Stimulated activated memory B cell treated with anti-CD40 and anti-IgM and Interleukin-4, amounts not matched to agents 10 μg/mL and 1 μg/mL and 100 μg/mL, for 72 hours (primary cell): ENCODE data around the gene SPOP.

Source experiments
- ATAC-seq: fragments of 150-1000 bp; cut with Tn5 transposase; 2 replicates; pipeline ENCODE4 v1.10.0; 2021
- H3K27ac Mint-ChIP-seq: one replicate; pipeline ENCODE4 v1.8.0; 2022; ENCODE audit warnings: mild to moderate bottlenecking, mixed read lengths
- H3K27me3 Mint-ChIP-seq: one replicate; pipeline ENCODE4 v1.8.0; 2022; ENCODE audit warnings: mixed read lengths
- H3K36me3 Mint-ChIP-seq: one replicate; pipeline ENCODE4 v1.8.0; 2022; ENCODE audit warnings: mixed read lengths
- H3K4me1 Mint-ChIP-seq: one replicate; pipeline ENCODE4 v1.8.0; 2022; ENCODE audit warnings: mixed read lengths
- H3K4me3 Mint-ChIP-seq: one replicate; pipeline ENCODE4 v1.8.0; 2022; ENCODE audit warnings: mild to moderate bottlenecking, moderate library complexity, mixed read lengths
- H3K9me3 Mint-ChIP-seq: one replicate; pipeline ENCODE4 v1.8.0; 2022; ENCODE audit warnings: mixed read lengths

SPOP gene

DNA sequence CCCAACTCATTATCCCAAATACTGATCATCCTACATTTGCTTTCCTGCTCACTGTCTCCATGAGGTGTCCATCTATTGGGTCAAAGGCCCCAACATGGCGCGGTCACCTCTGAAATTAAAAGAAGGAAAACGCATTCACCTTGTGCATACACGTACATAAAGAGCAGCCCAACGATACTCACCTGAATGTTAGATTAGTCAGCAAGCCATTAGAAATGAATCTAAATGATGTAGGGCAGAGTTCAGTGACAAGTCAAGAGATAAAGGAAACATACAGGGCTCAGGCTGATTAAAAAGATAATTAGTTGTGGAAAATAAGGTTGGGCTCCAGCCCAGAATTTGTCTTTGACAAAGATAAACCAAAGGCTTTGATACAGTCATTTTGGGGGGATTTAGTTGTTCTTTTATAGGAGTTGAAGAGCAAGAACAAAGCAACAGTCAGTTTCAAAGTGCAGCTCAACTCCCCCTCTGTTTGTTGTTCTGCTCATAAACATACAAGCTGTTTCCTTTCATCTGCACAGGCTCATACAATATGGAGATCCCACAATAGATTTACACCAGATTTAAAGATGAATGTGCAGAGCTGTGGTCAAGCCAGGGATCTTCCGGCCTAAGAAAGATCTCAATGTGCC lies 81.2 kb downstream of the SPOP start:
- H3K9me3 Mint-ChIP-seq, result no peaks in the 10 kb centered on the region
- no peaks in the 10 kb centered on the region for H3K4me1 Mint-ChIP-seq
- no peaks in the 10 kb centered on the region for H3K27me3 Mint-ChIP-seq
- ATAC-seq, result no peak
- no peak overlapping the region for H3K4me3 Mint-ChIP-seq
- no peak overlapping the region for H3K27ac Mint-ChIP-seq
- H3K36me3 Mint-ChIP-seq, result peaks cover 65% of the 10 kb centered on the region

DNA sequence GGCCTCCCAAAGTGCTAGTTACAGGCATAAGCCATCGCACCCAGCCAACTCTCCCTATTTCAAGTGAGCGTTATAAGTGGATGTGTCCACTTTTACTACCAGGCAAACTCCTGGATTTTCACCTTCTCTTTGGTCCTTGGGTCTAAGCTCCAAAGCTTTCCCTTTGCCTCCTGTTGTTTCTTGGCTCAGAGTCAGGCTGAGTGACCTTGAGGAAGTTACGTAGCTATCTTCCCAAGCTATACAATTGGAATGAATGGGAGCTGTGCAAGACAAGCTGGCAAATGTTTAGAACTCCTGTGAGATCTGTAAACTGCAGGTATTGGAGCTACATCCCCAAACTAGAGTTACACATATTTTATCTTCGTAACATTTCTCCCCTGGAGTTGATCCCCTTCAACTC lies 81.9 kb downstream of the SPOP start:
- no peak overlapping the region for H3K27ac Mint-ChIP-seq
- H3K4me1 Mint-ChIP-seq, result no peaks in the 10 kb centered on the region
- peaks cover 65% of the 10 kb centered on the region for H3K36me3 Mint-ChIP-seq
- no peaks in the 10 kb centered on the region for H3K27me3 Mint-ChIP-seq
- no peaks in the 10 kb centered on the region for H3K9me3 Mint-ChIP-seq
- ATAC-seq, result no peak
- no peak overlapping the region for H3K4me3 Mint-ChIP-seq

DNA sequence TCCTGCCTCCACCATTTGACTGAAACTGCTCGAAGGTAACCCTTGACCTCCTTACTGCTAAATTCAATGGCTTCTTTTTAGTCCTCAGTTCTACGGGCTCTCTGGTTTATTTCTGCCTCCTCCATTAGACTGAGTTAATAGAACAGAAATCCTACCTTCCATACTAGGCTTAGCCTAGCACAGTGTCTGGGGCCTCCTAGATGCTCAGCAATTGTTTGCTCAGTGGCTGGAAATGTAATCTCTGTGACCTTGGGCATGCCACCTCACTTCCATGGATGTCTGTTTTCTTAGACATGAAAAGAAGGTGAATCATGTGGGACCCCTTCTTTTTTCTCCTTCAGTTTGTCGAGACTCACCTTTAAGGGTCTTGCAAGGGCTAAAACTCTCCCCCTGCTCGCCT lies 82.6 kb downstream of the SPOP start:
- Mint-ChIP-seq H3K36me3 (peaks cover 59% of the 10 kb centered on the region), H3K27me3 (no peaks in the 10 kb centered on the region), H3K27ac (no peak overlapping the region), H3K4me1 (no peaks in the 10 kb centered on the region), H3K4me3 (no peak overlapping the region), H3K9me3 (no peaks in the 10 kb centered on the region)
- ATAC-seq, result no peak

DNA sequence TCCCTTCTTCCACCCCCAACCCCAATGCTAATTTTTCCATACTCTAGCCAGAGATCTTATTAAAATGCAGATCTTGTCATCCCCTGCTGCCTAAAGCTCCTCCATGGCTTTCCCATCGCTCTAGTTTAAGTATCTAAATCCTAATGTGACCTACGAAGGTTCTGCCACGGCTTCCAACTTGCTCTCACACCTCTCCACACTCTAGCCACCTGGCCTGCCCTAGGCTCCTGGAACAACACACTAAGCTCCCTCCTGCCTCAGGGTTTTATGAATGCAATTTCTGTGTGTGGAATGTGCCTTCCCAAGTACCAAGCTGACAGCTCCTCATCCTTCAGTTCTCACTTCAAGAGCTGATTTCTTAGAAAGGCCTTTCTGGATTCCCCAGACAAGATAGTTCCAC lies 85.6 kb downstream of the SPOP start:
- Mint-ChIP-seq H3K9me3 (no peaks in the 10 kb centered on the region), H3K4me3 (no peak overlapping the region), H3K27me3 (no peaks in the 10 kb centered on the region), H3K36me3 (peaks cover 37% of the 10 kb centered on the region), H3K27ac (no peak overlapping the region), H3K4me1 (no peaks in the 10 kb centered on the region)
- no peak for ATAC-seq

DNA sequence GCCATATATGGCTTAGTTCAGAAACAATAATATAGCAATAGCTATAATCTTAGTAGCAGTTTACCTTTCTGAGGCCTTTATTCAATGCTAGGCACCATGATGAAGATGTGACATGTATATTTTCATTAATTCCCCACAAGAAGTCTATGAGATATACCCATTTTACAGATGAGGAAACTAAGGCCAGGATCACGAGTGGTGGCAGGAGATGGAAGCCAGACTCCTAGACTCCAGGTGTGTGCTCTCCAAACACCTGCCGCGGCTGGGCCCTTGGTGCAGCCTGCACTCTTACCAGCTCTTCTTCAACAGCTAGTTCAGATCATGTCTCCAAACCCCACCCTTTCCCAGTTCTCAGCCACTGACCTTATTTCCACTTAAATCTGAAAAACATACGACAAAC lies 87.0 kb downstream of the SPOP start:
- no peaks in the 10 kb centered on the region for H3K9me3 Mint-ChIP-seq

DNA sequence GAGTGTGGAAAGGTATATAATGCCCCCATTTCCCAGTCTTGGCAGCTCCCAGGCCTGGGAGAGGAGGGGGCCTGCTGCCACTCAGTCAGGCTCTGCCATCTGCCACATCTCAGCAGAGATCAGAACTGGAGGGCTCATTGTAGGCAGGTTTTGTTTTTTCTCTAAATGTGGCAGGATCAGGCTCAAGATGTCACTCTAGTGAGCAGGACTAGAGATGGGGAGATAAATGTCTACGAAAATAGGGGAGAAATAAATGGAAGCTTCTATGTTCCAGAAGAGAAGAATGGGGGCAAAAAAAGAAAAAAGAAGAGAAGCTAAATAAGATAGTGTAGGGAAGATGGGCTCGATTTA lies 88.3 kb downstream of the SPOP start:
- Mint-ChIP-seq H3K27ac (no peak overlapping the region), H3K4me3 (no peak overlapping the region), H3K27me3 (no peaks in the 10 kb centered on the region), H3K36me3 (peaks cover 24% of the 10 kb centered on the region), H3K4me1 (no peaks in the 10 kb centered on the region), H3K9me3 (no peaks in the 10 kb centered on the region)
- no peak for ATAC-seq

More for the DNA sequence above, 87.0 kb downstream of the SPOP start:
- Mint-ChIP-seq H3K27ac (no peak overlapping the region), H3K36me3 (peaks cover 24% of the 10 kb centered on the region), H3K27me3 (no peaks in the 10 kb centered on the region), H3K4me1 (no peaks in the 10 kb centered on the region), H3K4me3 (no peak overlapping the region)
- no peak for ATAC-seq

DNA sequence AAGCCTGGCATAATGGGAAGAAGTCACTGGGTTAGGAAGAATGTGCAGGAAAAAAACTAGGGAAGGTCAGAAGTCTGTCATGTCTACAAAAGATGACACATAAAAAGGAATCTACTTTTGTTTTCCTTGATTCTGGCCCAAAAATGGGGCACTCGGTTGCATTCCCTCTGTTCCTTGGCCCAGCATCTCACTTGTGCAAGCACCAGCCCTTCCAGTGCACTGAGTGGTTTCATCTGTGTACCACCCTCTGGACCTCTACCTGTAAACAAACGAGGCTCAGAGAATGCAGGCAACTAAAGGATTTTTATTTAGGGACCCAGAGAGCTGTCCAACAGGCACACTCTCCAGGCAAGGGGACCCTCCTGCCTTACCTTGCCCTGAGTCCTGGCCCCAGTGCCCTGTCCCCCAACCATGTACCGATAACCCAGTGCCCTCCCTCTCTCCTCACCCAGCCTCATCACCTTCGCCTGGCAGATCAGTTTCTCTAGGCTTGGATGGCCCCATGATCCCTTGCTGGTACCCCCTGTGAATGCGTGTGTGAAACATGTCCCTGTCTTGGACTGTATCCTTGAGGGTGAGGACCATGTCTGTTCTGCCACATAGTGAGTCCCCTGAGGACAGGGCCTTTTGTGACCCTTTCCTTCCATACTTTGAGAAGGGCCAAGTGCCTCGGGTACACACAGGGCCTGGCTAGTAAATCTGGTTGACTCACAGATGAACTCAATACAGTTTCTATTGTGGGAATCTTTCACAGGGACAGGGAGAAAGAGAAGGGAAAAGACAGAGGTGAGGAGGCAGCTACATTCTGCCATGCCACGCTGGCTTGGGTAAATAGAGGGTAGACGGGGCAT lies 88.9 kb downstream of the SPOP start:
- H3K4me1 Mint-ChIP-seq, result no peaks in the 10 kb centered on the region
- H3K36me3 Mint-ChIP-seq, result peaks cover 24% of the 10 kb centered on the region
- no peak overlapping the region for H3K27ac Mint-ChIP-seq
- H3K4me3 Mint-ChIP-seq, result no peak overlapping the region
- no peaks in the 10 kb centered on the region for H3K9me3 Mint-ChIP-seq
- ATAC-seq, result no peak
- no peaks in the 10 kb centered on the region for H3K27me3 Mint-ChIP-seq

DNA sequence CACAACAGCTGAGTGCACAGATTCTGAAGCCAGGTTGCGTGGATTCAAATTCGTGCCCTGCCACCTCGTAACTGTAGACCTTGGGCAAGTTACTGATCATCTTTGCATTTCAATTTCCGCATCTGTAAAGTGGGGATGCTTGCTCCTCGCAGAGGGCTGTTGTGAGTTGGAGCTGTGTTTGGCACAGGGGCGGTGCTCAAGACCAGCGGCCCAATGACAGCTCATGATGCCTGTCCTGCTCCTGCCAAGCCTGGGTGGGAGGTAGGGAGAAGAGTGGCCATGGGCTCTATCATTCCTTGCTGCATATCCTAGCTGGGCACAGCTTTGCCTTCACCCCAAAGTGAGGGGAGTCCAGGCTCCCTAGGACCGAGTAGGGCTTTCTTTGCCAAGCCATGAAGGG lies 89.6 kb downstream of the SPOP start:
- Mint-ChIP-seq H3K4me3 (no peak overlapping the region), H3K27ac (no peak overlapping the region), H3K4me1 (no peaks in the 10 kb centered on the region), H3K27me3 (no peaks in the 10 kb centered on the region), H3K9me3 (no peaks in the 10 kb centered on the region), H3K36me3 (peaks cover 24% of the 10 kb centered on the region)
- ATAC-seq, result no peak

DNA sequence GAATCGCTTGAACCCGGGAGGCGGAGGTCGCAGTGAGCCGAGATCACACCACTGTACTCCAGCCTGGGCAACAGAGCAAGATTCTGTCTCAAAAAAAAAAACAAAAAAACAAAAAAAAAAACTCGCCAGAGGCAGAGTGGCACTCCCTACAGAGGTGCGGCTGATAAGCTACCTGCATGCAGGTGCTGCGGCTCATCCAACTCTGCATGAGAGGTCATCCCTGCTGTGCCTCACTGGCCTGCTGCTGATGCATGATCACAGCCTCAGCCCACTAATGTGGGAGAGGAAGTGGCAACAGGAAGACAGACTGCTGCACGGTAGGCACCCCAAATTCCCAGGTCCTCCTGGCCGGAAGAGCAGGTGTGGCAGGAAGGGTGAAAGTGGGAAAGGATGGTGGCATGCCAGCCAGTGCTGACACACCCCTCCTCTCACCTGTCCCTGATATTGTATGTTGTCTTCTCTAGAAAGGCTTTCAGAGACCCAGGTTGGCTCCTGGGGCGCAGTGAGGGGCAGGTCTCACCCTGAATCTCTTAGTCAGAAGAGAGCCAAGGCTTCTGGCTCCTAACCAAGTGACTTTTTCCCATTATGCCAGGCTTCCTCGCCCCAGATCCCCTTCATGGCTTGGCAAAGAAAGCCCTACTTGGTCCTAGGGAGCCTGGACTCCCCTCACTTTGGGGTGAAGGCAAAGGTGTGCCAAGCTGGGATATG lies 90.4 kb downstream of the SPOP start:
- H3K27me3 Mint-ChIP-seq, result no peaks in the 10 kb centered on the region
- ATAC-seq, result no peak
- no peaks in the 10 kb centered on the region for H3K4me1 Mint-ChIP-seq
- H3K4me3 Mint-ChIP-seq, result no peak overlapping the region
- H3K36me3 Mint-ChIP-seq, result peaks cover 21% of the 10 kb centered on the region
- no peaks in the 10 kb centered on the region for H3K9me3 Mint-ChIP-seq
- no peak overlapping the region for H3K27ac Mint-ChIP-seq

DNA sequence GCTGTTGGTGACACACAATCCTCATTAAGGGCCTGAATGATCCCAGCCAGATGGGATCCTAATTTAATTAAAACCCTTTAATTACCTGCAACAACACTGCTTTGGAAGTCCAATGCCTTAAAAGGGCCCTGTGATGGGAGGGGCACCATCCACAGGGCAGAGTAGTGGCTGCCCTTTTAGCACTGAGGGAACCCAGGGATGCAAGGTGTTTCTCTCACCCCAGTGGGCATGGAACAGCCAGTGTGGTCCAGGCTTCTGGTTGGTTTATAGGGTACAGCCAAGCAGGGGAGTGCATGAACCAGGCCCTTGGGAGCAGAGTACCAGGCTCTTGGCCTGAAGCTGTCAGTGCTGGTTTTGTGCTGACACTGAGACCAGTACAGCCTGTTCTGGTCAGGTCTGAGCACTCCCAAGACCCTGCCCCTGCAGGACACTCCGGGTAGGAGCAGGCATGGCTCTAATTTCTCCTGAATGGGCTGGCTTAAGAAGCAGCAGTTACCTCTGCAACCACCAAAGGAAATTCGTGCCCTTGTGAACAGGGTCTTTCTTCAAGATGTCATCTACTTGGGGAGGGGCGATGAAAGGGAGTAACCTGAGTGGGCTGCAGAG lies 92.4 kb downstream of the SPOP start:
- ATAC-seq, result no peak
- Mint-ChIP-seq H3K36me3 (peaks cover 5% of the 10 kb centered on the region), H3K4me3 (no peak overlapping the region), H3K4me1 (no peaks in the 10 kb centered on the region), H3K27me3 (no peaks in the 10 kb centered on the region), H3K27ac (no peak overlapping the region), H3K9me3 (no peaks in the 10 kb centered on the region)

DNA sequence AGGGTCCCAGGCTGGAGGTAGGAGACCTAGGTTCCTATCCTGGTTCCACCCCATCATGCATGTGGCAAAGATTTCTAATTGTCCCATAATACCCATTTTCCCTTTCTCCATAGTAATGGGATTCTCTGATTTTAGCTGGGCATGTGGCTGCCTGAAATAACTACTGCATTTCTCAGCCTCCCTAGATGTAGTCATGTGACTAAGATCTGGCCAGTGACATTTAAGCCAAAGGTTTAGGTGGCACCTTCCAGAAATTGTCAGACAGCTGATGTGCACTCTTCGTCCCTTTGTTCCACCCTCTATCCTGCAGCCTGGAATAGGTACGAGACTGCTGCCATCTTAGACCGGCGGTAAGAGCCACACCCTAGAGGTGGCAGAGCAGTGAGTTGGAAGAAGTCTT lies 94.0 kb downstream of the SPOP start:
- H3K4me1 Mint-ChIP-seq, result no peaks in the 10 kb centered on the region
- no peaks in the 10 kb centered on the region for H3K36me3 Mint-ChIP-seq
- H3K27me3 Mint-ChIP-seq, result peaks cover under 1% of the 10 kb centered on the region
- ATAC-seq, result no peak
- H3K9me3 Mint-ChIP-seq, result no peaks in the 10 kb centered on the region
- no peak overlapping the region for H3K4me3 Mint-ChIP-seq
- no peak overlapping the region for H3K27ac Mint-ChIP-seq

DNA sequence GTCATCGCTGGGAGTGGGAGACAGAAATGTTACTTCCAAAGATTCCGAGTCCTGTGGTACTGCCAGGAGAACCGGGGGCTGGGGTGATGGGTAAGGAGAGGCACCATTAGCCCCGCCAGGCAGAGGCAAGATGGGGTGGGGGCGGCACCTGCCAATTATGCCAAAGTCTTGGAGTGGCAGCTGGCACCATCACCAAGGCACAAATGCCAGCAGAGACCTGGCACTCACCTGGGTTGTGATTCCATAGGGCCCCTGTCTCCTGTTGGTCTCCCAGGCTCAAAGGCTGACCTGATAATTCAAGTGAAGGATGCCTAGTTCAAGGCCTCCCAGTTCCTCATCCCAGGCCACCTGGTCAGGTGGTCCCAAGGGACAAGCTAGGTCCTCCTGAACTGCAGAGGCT lies 94.7 kb downstream of the SPOP start:
- Mint-ChIP-seq H3K4me3 (no peak overlapping the region), H3K27me3 (peaks cover 8% of the 10 kb centered on the region), H3K4me1 (peaks cover 1% of the 10 kb centered on the region), H3K9me3 (no peaks in the 10 kb centered on the region), H3K36me3 (no peaks in the 10 kb centered on the region), H3K27ac (no peak overlapping the region)
- no peak for ATAC-seq

DNA sequence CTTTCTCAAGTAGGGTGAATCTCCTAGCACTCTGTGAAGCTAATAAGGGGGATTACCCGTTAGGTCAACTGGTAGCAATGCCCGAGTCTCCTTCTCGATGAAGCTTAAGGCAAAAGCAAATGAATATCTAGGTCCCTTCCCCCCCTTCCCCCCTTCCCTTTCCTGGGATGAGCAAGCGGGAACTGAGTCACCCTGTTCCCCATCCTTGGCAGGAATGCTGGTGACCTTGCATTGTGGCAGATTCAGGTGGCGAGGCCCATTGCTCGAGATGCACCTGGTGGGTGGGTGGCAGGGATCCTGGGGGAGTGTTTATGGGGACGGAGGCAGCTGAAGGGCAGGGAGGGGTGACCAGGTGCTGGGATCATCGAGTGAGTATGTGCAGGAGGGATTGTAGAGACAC lies 95.1 kb downstream of the SPOP start:
- H3K27ac Mint-ChIP-seq, result no peak overlapping the region
- H3K9me3 Mint-ChIP-seq, result no peaks in the 10 kb centered on the region
- H3K36me3 Mint-ChIP-seq, result no peaks in the 10 kb centered on the region
- H3K27me3 Mint-ChIP-seq, result peaks cover 12% of the 10 kb centered on the region
- no peak for ATAC-seq
- H3K4me1 Mint-ChIP-seq, result peaks cover 6% of the 10 kb centered on the region
- no peak overlapping the region for H3K4me3 Mint-ChIP-seq

DNA sequence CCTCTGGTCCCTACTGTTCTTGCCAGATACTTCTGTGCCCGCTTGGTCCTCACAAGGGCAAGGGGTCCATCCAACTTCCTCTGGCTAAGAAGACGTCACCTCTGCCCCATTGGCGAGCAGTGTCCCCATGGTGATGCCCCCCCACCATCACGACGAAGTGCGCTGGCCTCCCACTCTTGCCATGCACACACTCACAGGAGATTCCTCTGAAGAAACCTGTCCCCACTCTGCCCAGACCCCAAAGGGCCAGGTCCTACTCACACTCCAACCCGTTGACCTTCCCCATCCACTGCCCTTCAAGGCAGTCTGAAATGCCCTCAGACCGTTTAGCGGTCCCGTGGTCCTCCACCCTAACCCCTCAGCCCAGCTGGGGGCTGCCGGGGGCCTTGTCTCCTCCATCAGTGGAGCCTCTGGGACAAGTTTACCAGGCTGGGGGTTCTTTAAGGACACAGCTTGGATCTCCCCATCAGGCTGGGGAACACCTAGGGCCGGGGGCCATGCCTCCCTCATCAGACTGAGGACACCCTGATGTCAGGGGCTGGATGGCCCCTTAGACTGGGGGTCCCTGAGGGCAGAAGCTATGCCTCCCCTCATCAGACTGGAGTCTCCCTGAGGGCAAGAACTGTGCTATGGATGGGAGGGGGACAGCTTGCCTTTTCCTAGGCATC lies 95.7 kb downstream of the SPOP start:
- ATAC-seq, result no peak
- Mint-ChIP-seq H3K27ac (no peak overlapping the region), H3K4me3 (no peak overlapping the region), H3K27me3 (peaks cover 18% of the 10 kb centered on the region), H3K36me3 (no peaks in the 10 kb centered on the region), H3K9me3 (no peaks in the 10 kb centered on the region), H3K4me1 (peaks cover 12% of the 10 kb centered on the region)

DNA sequence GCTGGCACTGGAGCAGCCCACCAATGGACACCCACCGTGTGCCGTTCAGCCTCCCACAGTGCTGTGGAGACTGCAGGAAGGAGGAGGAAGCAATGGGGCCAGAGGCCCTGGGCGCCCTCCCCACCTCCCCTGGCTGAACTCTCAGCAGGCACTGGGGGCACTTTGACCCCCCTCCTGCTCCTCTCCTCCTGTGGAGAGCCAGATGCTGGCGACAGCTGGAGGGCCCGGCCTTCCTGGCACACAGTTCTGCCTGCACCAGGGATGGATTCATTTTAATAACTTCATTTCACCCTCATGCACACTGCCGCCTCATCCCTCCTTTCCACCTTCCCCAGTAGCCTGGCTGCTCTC lies 96.3 kb downstream of the SPOP start:
- Mint-ChIP-seq H3K27me3 (peaks cover 24% of the 10 kb centered on the region), H3K4me1 (peaks cover 17% of the 10 kb centered on the region), H3K36me3 (no peaks in the 10 kb centered on the region), H3K4me3 (no peak overlapping the region), H3K9me3 (no peaks in the 10 kb centered on the region), H3K27ac (no peak overlapping the region)
- ATAC-seq, result no peak
